ENCODE measurements around the gene CCDC171.
"Not testable (repeated sequence)": the region's sequence is repeated elsewhere in the genome, so short reads cannot be mapped to it uniquely, and the experiment has no call there.

The CCDC171 gene

DNA sequence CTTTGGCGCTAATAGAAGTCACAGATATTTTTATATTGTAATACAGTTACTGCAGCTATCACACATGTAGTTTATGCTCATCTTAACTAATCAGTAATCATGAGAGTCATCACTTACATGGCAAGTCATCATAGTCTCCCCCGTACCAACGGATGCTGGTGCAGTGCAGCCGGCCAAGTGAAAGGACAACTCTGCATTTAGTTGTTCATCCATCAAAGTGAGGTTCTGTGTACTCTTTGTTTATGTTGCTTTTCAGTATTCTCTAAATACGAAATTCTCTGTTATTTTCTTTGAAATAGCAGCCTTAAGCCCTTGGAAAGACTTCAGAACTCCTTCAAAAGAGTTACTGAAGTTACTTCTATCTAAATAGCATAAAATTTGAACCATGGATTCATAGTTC, 216.7 kb downstream of the CCDC171 start:
- DNase-seq: no peak

DNA sequence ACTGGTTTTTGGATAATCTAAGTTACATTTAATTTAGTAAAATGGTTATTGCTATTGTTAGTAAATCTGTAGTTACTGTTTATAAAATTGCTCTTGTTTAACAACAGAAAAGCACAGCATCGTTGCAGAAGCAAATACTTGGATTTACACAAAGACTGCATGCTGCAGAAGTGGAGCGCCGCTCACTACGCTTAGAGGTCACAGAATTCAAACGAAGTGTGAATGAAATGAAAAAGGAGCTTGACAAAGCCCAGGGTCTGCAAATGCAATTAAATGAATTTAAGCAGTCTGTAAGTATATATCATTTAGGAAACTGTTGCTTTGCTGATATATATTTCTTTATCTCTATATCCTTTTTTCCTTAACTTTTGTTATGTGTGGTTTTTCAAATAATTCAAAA, 226.0 kb downstream of the CCDC171 start:
- DNase-seq: no peak

DNA sequence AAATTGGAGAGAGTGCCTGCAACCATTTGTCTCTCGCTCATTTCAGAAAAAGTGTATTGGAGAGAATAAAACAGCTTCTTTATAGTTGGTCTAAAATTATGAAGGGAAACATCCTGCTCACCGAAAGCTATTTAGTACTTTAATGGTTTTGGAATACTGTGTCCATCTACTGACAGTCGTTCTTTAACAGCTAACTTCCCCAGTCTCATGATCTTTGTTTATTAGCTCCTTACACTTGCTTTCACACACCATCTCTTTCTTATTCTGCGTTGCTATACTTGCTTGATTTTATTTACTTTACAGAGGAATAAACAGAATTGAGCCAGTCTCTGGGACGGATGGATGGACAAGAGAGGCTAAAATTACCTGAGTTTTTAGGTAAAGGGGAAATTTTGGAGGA, 229.3 kb downstream of the CCDC171 start:
- no peak for DNase-seq

DNA sequence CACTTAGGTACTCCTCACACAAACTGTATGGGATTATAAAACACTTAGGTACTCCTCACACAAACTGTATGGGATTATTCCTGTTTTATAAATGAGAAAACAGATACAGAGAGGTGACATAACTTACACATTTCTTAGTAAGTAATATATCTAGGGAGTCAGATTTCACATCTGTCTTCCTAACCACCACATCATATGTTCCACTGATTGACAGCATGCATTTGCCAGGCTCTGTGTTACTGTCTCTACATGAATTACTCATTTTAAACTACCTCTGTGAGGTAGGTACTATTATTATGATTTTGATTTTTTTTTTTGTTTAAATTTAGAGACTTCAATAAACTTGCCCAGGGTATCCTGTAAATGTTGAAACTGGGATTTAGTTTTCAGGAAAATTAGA, 232.7 kb downstream of the CCDC171 start:
- DNase-seq: no peak

DNA sequence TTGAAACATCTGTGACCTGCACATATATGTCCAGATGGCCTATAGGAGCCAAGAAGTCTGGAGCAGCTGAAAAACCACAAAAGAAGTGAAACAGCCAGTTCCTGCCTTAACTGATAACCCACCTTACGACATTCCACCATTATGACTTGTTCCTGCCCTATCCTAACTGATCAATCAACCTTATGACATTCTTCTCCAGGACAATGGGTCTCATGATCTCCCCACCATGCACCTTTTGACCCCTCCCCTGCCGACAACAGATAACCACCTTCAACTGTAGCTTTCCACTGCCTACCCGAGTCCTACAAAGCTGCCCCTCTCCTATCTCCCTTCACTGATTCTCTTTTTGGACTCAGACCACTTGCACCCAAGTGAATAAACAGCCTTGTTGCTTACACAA, 233.8 kb downstream of the CCDC171 start:
- DNase-seq: no peak

DNA sequence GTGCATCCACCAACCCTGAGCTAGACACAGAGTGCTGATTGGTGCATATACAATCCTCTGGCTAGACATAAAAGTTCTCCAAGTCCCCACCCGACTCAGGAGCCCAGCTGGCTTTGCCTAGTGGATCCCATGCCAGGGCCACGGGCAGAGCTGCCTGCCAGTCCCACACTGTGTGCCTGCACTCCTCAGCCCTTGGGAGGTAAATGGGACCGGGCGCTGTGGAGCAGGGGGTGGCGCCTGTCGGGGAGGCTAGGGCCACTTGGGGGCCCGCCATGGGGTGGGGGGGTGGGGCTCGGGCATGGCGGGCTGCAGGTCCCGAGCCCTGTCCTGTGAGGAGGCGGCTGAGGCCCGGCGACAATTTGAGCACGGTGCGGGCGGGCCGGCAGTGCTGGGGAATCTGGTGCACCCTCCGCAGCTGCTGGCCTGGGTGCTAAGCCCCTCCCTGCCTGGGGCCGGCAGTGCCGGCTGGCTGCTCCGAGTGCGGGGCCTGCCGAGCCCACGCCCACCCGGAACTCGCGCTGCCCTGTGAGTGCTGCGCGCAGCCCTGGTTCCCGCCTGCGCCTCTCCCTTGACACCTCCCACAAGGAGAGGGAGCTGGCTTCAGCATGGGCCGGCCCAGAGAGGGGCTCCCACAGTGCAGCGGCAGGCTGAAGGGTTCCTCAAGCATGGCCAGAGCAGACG, 257.5 kb downstream of the CCDC171 start:
- DNase-seq: not testable (repeated sequence)

DNA sequence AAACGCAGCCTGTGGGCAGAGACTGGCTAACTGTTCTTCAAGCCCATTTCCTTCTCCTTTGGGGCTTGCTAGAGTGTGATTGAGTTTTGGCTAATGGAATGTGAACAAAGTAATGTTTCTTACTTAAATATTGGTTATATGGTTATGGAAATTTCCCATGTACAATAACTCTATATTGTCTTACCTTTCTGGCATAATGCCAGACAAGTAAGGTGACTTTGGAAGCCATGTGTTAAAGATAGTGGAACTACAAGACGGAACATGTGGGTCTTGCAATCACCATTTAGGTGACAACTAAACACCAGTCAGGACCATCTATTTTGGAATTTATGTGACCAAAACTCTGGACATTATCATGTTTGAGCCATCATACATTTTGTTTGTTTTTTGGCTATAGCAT, 260.2 kb downstream of the CCDC171 start:
- no peak for DNase-seq

DNA sequence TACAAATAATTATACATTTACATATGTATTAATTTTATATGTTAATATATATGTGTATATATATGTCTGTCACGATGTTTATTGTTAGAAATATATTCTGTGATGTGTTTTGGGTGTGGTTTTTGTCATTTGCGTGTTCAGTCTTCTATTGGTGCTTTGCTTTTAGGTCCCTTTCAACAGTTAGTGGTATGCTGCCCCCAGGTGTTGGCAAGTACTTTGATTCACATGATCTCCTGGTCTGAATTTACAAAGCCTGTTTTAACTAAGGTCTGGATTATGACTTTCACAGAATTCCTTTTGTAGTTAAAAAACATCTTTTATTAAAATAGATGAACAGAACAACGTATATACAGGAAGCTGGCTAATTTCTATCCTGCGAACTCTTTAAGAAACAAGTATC, 271.5 kb downstream of the CCDC171 start:
- DNase-seq: no peak

DNA sequence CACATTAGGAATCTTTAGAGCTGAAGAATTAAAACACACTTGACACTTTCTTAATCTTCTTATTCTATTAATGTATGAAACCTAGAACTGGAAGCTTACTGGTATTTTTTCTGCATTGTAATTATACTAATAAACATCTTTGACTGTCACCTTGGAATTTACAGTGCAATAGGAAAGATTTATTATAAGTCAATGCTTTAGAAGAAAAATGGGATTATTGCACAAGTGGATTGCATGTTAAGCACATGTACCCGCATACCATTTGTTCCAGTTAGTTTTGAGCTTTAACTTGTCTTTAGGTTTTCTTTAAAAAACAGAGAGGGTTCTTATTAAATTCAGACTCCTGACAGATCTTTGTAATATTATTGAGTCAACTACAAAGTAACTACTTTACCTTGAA, 278.5 kb downstream of the CCDC171 start:
- no peak for DNase-seq

DNA sequence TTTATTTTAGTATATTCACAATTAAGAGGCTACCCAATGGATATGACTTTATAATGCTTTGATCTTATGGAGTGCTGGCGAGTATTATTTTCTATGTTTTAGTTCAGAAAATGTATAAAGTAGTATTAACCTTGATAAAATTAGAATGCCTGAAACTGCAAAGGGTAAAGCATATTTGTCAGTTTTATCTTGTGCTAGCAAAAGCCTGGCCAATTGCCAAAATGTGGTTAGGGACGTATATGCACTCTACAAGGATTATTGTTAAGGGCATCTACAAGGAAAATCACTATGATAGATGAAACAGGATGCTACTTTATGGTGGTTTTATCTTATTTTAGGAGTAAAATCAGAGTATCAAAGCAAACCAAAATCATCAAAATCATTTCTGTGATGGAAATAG, 281.7 kb downstream of the CCDC171 start:
- no peak for DNase-seq

DNA sequence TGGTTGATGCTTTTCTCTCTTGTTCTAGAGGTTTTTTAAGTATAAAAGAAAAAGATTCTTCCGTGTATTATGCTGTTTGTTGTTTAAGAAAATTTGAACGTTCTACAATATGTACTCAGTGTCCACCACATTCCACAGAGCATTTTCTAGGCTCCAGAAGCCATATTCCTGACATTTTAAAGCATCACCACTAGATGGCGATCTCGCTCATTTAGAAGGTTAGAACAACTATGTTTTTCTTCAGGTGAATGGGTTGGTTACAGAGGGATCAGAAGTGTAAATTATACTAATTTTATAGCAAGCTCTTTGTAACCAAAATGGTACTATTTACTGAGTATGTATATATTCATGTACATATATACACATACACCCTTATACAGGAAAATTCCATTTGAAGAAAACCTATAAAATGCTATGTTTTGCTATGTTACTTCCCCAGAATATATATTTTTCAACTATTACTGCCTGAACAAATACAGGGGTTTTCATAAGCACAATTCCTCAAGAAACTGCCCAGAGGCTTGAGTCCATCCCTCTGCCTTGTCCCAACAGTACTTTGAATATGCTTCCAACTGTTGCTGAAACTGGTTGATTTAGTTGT, 284.3 kb downstream of the CCDC171 start:
- no peak for DNase-seq

DNA sequence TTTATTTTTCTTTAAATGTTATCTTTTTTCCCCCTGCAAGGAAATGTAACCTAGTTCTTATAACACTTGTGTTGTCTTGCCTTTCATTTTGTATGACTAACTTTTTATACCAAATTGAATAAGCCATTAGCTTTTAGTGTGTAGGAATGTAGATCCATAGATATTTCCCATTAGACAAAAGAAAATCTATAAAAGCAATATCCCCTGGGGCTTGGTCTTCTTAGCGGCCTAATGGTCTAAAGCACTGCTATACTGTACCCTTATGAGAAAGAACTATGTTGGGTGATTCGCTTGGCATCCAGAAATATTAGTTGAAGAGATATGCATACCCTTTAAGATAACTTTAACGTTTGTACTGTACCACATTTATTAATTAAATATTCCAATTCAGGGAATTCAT, 289.2 kb downstream of the CCDC171 start:
- no peak for DNase-seq

DNA sequence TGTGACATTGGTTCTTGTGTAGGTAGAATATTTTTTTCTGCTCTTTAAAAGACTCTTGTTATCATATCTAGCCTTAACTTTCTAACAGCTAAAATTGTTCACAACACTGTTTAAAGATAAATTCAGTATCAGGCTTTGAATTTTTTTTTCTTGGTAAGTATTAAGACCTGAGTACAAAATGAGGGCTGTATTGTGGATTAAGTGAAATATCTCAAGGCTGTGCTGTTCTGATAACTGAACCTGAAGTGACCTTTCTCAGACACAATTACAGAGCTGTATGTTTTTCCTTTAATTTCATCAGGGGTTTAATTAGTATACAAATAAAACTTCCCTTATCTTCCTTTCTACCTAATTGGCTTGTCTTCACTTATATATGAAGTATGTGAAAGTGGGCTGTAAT, 290.5 kb downstream of the CCDC171 start:
- DNase-seq: no peak

DNA sequence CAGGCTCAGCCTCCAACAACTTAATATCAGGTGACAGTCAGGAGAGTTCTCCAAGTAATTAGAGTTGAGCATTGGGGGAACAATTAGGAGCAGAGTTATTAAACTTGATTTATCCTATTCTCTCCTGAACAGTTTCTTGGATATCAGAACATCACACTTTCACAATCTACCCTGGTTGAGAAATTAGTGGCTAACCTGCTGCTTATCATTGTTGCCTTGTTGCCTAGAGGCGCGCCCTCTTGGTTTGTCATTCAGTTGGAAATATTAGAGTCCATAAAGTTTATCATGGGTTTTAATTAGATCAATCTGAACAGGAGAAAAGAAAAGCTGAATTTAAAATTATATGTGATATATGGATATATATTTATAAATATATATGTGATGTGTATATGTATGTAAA, 291.1 kb downstream of the CCDC171 start:
- DNase-seq: no peak

DNA sequence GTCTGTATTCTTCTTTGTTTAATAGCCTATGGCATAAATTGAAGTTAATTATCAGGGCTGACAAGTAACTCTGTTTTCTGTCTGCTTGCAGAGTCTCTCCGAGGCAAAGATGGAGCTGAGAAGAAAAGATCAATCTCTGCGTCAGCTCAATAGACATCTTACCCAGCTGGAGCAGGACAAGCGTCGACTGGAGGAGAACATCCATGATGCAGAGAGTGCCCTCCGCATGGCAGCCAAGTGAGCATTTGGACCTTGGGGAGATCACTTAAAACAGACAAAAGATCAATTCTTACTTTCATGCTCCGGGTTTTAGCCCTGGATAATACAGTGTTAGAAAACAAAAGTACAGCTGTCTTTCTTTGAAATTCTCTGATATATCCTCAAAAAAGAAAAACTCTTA, 293.8 kb downstream of the CCDC171 start:
- DNase-seq: no peak

DNA sequence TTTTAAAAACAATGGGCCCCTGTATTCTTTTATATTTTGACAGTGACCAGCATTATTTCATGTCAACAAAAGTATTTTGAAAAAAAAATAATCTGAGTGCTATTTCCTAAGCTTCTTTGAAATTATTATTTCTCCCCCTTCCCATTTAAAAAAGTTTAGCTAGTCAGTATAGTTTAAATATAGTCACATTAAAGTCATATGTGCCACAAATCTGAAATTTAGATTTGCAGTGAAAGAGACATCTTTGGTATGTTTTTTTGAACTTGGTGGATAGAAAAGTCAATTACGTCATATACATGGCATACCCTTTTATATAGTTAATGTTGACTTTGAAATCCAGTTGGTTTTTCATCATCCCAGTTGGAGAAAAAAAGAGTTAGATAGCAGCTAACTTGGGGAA, 297.0 kb downstream of the CCDC171 start:
- DNase-seq: no peak

DNA sequence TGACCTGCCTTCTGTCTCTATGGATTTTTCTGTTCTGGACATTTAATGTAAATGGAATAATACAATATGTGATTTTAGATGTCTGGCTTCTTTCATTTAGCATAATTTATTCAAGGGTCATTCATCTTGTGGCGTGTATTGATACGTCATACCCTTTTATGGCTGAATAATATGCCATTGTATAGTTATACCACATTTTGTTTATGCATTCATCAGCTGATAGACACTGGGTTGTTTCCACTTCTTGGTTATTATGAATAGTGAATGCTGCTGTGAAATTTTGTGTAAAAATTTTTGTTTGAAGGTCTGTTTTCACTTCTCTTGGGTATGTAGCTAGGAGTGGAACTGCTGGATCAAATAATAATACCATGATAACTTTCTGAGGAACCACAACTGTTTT, 298.9 kb downstream of the CCDC171 start:
- no peak for DNase-seq

DNA sequence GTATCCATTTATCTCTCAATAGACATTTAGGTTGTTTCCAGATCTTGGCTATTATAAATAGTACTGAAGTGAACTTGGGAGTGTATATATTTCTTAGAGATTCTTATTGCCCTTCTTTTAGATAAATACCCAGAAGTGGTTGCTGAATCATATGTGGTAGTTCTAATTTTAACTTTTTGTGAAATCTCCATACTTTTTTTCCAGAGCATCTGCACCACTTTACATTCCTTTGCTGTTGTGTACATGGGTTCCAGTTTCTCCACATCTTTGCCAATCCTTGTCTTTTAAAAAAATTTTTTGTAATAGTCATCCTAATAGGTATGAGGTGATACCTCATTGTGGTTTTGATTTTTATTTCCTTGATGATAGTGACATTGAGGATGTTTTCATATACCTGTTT, 303.7 kb downstream of the CCDC171 start:
- DNase-seq: no peak

DNA sequence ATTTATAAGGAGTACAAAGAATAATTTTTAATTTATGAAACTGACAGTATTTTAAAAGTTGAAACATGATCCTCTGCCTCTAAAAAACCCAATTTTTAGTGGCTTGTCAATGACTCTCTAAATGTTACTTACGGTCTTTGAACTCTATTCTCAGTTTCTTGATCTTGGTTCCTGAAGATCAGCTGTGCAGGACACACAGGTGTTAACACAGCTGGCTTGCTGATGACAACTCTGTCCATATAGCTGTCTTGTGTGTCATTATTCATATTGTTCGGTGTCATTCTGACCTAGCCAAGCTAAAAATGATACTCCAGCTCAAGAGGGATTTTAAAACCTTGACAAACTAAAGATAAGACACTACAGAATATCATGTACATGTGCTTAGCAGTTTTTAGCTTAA, 314.5 kb downstream of the CCDC171 start:
- no peak for DNase-seq

DNA sequence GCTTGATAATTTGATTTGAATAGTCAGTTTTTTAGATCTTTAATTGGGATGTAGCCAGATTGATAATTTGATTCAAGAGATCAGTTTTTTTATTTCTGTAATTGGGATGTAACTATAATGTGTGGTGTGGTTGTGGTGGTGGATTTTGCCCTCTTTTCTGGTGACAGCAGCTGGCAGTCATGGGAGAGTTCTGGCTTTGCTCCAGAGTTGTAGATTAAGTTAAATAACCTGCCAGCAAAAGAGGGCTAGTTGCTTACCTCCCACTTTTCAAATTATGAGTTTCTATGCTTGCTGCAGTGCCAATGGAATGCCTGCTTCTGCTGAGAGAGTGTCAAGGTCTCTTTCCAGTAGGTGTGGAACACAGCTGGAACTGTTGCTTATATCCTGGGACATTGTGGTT, 315.1 kb downstream of the CCDC171 start:
- DNase-seq: no peak

DNA sequence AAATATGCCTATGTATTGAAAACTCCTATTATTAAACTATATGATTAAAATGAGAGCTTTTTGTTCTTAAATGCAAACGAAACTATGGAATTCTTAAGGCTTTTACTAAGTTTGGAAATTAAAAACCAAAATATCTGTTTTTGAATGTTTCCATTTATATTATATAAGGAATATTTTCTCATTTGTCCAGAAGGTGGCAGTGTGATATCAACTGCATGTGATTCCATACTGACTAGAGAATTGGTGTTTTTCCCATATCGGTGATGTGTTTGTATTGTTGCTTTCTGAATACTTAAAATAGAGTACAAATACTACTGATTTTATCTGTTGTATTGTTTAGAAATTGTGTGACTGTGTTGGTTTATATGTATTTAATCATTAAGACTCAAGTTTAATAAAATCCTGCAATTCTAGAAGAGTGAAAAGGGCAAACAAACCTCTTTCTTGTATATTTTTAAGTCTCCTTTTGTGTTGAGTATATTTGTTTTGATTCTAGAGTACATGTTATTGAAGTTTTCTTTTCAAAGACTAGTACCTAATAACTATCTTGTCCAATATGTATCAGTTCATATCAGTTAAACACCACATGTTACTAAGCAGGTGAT, 320.8 kb downstream of the CCDC171 start:
- DNase-seq: no peak

DNA sequence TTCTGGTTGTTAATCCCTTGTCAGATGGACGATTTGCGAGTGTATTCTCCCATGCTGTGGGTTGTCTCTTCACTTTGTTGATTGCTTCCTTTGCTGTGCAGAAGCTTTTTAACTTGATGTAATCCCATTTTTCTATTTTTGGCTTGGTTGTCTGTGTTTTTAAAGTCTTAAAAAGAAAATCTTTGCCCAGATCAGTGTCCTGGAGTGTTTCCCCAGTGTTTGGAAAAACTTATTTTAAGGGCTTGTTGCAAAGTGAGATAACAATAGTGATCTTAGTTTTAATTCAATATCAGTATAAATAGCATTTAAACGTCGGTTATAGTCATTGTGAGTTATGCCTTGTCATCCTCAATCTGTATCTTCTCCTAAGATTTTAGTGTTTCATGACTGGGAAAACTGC, 329.5 kb downstream of the CCDC171 start:
- no peak for DNase-seq

DNA sequence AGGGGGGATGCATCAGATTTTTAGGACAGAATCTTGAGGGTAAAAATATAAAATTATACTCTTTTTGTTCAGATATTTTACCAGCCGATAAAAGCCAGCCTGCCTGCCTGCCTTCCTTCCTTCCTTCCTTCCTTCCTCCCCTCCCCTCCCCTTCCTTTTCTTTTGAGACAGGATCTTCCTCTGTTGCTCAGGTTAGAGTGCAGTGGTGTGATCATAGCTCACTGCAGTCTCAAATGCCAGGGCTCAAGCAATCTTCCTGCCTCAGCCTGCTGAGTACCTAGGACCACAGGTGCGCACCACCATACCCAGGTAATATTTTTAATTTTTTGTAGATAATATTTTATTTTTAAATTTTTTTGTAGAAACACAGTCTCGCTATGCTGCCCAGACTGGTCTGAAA, 330.0 kb downstream of the CCDC171 start:
- DNase-seq: no peak

DNA sequence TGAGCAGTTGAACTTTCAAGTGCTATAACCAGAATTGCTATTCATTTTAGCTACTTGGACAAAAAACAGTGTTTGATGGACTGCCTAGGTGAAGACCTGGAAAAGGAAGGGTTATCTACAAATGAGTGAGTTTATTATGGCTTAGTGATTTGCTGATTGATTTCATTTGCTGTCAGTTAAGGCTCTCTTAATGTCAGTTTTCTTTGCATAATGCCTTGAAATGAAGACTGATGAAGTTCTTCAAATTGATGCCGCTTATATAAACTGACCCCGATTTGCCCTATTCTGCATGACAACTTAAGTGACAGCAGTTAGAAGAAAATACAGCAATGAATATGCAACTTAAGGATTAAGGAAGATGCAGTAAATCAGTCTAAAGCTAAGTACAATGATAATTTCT, 332.6 kb downstream of the CCDC171 start:
- no peak for DNase-seq

DNA sequence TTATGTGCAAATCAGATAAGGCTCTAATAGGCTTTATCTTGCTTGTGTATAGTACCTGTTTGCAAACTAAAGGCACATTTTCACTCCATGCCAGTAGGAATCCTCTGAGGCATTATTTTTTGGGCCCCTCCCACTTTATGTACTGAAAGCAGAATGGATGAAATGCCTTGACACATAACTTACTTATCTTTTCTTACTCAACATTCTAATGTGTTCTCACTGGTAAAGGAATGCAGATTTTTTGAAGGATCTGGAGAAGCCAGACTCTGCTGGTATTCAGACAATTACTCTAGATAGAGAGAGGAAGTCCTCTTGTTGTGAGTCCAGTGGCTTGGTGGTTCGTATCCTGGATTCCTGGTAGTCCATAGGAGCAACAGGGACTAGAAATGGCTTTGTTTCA, 336.7 kb downstream of the CCDC171 start:
- DNase-seq: no peak
